Adrenal gland (tissue), 5 donors: ENCODE measurements around the gene PTPRS.

Source experiments
- POLR2A ChIP-seq, 2 donors: fragments of 450-650 bp; IDR thresholded peaks; one replicate each; pipeline ENCODE4 v1.6.1; 2017; ENCODE audit warnings: antibody characterized with exemption in 2 of 2, mild to moderate bottlenecking in 2 of 2, moderate library complexity in 1 of 2
- TF ChIP-seq, protein P1 (sequence below), 6 experiments: fragments of 450-650 bp in 4 of 6; fragments of 200-600 bp in 2 of 6; sonication (generic) in 1 of 6; IDR thresholded peaks; 1 replicate in 5 of 6; 2 replicates in 1 of 6; pipeline versions ENCODE4 v1.5.1 to v1.8.0; 2016 to 2021; ENCODE audit warnings: antibody characterized with exemption in 6 of 6, mild to moderate bottlenecking in 2 of 6, moderate library complexity in 1 of 6
- donor health status: DM: no; HTN: no; CAD: no.

DNA sequence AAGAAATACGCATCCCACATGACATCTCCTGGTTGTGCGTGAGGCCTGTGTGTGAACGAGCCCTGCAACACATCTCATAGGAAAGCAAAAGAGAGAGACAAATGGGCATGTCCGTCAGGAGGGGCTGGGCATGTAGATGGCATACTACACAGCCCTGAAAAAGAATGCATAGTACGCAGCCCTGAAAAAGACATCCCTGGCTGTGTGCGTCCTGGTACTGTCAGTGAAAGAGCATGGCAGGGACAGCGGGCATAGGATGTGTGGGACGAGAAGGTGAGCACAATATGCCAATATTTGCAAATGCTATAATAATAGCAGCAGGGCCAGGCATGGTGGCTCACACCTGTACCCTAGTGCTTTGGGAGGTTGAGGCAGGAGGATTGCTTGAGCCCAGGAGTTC, 28.6 kb downstream of the PTPRS start:
- TF ChIP-seq, protein P1, sequence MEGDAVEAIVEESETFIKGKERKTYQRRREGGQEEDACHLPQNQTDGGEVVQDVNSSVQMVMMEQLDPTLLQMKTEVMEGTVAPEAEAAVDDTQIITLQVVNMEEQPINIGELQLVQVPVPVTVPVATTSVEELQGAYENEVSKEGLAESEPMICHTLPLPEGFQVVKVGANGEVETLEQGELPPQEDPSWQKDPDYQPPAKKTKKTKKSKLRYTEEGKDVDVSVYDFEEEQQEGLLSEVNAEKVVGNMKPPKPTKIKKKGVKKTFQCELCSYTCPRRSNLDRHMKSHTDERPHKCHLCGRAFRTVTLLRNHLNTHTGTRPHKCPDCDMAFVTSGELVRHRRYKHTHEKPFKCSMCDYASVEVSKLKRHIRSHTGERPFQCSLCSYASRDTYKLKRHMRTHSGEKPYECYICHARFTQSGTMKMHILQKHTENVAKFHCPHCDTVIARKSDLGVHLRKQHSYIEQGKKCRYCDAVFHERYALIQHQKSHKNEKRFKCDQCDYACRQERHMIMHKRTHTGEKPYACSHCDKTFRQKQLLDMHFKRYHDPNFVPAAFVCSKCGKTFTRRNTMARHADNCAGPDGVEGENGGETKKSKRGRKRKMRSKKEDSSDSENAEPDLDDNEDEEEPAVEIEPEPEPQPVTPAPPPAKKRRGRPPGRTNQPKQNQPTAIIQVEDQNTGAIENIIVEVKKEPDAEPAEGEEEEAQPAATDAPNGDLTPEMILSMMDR (IDR thresholded peaks at IDR 0.05) = no peak
- TF ChIP-seq POLR2A (IDR thresholded peaks at IDR 0.05) = no peak
